K562 (cell line): ENCODE results near the gene HNRNPK. TPM values are rescaled to one million over a fixed set of nuclear protein-coding genes. Genes with fewer than 3 reads are reported as not detected.

ENCODE experiments used
- DMBX1 ChIP-seq: fragments of 250-450 bp; sonication (Bioruptor Pico); IDR thresholded peaks from 2 replicates; pipeline ENCODE4 v1.8.0; 2022; ENCODE audit warnings: inconsistent platforms, mild to moderate bottlenecking, moderate library complexity, borderline replicate concordance
- EP400 ChIP-seq: fragments of 450-650 bp; IDR thresholded peaks from 2 replicates; pipeline ENCODE4 v1.6.1; 2017; ENCODE audit warnings: antibody characterized with exemption, mild to moderate bottlenecking, moderate library complexity
- KLF6 ChIP-seq: fragments of 250-450 bp; sonication (Bioruptor Pico); IDR thresholded peaks from 2 replicates; pipeline ENCODE4 v1.4.0; 2020; ENCODE audit warnings: mild to moderate bottlenecking, moderate library complexity, borderline replicate concordance
- MAFK ChIP-seq: IDR thresholded peaks from 2 replicates; pipeline ENCODE4 v1.6.1; 2011; ENCODE audit warnings: low read length, improper control_type of control experiment
- MBD2 ChIP-seq: sonication (generic); IDR thresholded peaks from 2 replicates; pipeline ENCODE4 v1.6.1; 2016; ENCODE audit warnings: low read depth, borderline replicate concordance
- MEIS2 ChIP-seq: fragments of 450-650 bp; IDR thresholded peaks from 2 replicates; pipeline ENCODE4 v1.6.1; 2014; ENCODE audit warnings: mild to moderate bottlenecking; ENCODE audit not compliant: partially characterized antibody
- POLR2G ChIP-seq: fragments of 200-400 bp; formaldehyde crosslinking; IDR thresholded peaks from 2 replicates; pipeline ENCODE4 v1.6.1; 2017; ENCODE audit warnings: low read depth, mild to moderate bottlenecking, antibody characterized with exemption, low read length, moderate library complexity
- RBFOX2 ChIP-seq: fragments of 200-400 bp; formaldehyde crosslinking; IDR thresholded peaks from 2 replicates; pipeline ENCODE4 v1.6.1; 2017; ENCODE audit warnings: low read depth, mild to moderate bottlenecking, low read length, moderate library complexity
- SAFB ChIP-seq: fragments of 200-400 bp; formaldehyde crosslinking; IDR thresholded peaks from 2 replicates; pipeline ENCODE4 v1.6.1; 2017; ENCODE audit warnings: low read depth, low read length, borderline replicate concordance
- SLC30A9 ChIP-seq: fragments of 250-450 bp; sonication (Bioruptor Pico); IDR thresholded peaks from 2 replicates; pipeline ENCODE4 v1.8.0; 2022; ENCODE audit warnings: mild to moderate bottlenecking, moderate library complexity
- SMARCC2 ChIP-seq: fragments of 450-650 bp; IDR thresholded peaks from 2 replicates; pipeline ENCODE4 v1.6.1; 2017; ENCODE audit warnings: antibody characterized with exemption, moderate library complexity, mild to moderate bottlenecking, low read depth
- SREBF2 ChIP-seq: sonication (generic); formaldehyde crosslinking; IDR thresholded peaks from 2 replicates; pipeline ENCODE4 v1.4.0; 2020; ENCODE audit warnings: mild to moderate bottlenecking, missing genetic modification reagents
- SRF ChIP-seq, 2 experiments: fragments of 250-450, 450-650 bp in 1 of 2; sonication (Bioruptor Pico) in 1 of 2; sonication (generic) in 1 of 2; formaldehyde crosslinking; IDR thresholded peaks; 2 replicates each; pipeline versions ENCODE4 v1.5.0 to v1.5.1; 2020 to 2022; ENCODE audit warnings: mild to moderate bottlenecking in 1 of 2, missing genetic modification reagents in 1 of 2
- SRSF1 ChIP-seq: fragments of 200-400 bp; formaldehyde crosslinking; IDR thresholded peaks from 2 replicates; pipeline ENCODE4 v1.6.1; 2017; ENCODE audit warnings: mild to moderate bottlenecking, low read depth, low read length, moderate library complexity
- SRSF3 ChIP-seq: fragments of 200-400 bp; formaldehyde crosslinking; IDR thresholded peaks from 2 replicates; pipeline ENCODE4 v1.6.1; 2016; ENCODE audit warnings: mild to moderate bottlenecking, low read length, moderate library complexity; ENCODE audit not compliant: insufficient read depth
- TCF3 ChIP-seq: sonication (generic); formaldehyde crosslinking; IDR thresholded peaks from 2 replicates; pipeline ENCODE4 v1.4.0; 2020; ENCODE audit warnings: mild to moderate bottlenecking, missing genetic modification reagents
- TEAD1 ChIP-seq, 2 experiments: fragments of 450-650 bp in 1 of 2; sonication (generic) in 1 of 2; formaldehyde crosslinking; IDR thresholded peaks; 2 replicates each; pipeline versions ENCODE4 v1.4.0 to v1.8.0; 2020 to 2022; ENCODE audit warnings: mild to moderate bottlenecking in 2 of 2, missing genetic modification reagents in 1 of 2
- TRIM28 ChIP-seq: fragments of 450-650 bp; IDR thresholded peaks from 2 replicates; pipeline ENCODE4 v1.6.1; 2017
- XRCC3 ChIP-seq: fragments of 450-650 bp; IDR thresholded peaks from 2 replicates; pipeline ENCODE4 v1.6.1; 2017; ENCODE audit warnings: mild to moderate bottlenecking, moderate library complexity
- YY1 ChIP-seq, 3 experiments: IDR thresholded peaks; 2 replicates each; pipeline ENCODE4 v1.6.1; 2011; ENCODE audit warnings: low read length in 2 of 3, mild to moderate bottlenecking in 2 of 3, moderate library complexity in 2 of 3, borderline replicate concordance in 1 of 3, control low read depth in 1 of 3, low read depth in 1 of 3; ENCODE audit not compliant: insufficient read depth in 3 of 3, insufficient replicate concordance in 2 of 3, control insufficient read depth in 1 of 3, insufficient read length in 1 of 3; ENCODE audit errors: extremely low read depth in 1 of 3
- ZC3H11A ChIP-seq: IDR thresholded peaks from 2 replicates; pipeline ENCODE4 v1.6.1; 2012; ENCODE audit warnings: low read depth, low read length, improper control_type of control experiment
- ZNF699 ChIP-seq: fragments of 250-450 bp; sonication (Bioruptor Pico); IDR thresholded peaks from 2 replicates; pipeline ENCODE4 v1.8.0; 2021; ENCODE audit warnings: mild to moderate bottlenecking, moderate library complexity; ENCODE audit not compliant: insufficient replicate concordance
- polyA plus RNA-seq, 8 experiments: library from polyadenylated mRNA; depleted of rRNA in 4 of 8; stranded (reverse) in 5 of 8; unstranded in 3 of 8; fragments of >200 nt; fragmentation: Nextera tagmentation in 2 of 8; fragmentation: Illumina TruSeq in 1 of 8; extraction: Ambion mirVana in 2 of 8; extraction: Trizol in 1 of 8; gene quantifications; 2 replicates each; pipeline versions ENCODE4 v1.2.1 to v1.2.3, GENCODE V29; 2011 to 2014; ENCODE audit warnings: inconsistent platforms in 1 of 8, missing spikeins in 1 of 8
- total RNA-seq, 7 experiments: library from RNA; depleted of rRNA in 6 of 7; stranded (reverse); fragments of >200 nt in 6 of 7; fragmentation: Illumina TruSeq in 2 of 7; extraction: Trizol in 2 of 7; gene quantifications; 2 replicates each; pipeline versions ENCODE4 v1.2.1 to v1.2.3, GENCODE V29; 2011 to 2021; ENCODE audit warnings: low replicate concordance in 1 of 7
- TF ChIP-seq, protein P1 (sequence below): IDR thresholded peaks from 3 replicates; pipeline ENCODE4 v1.6.1; 2011; ENCODE audit warnings: borderline replicate concordance, mild to moderate bottlenecking; ENCODE audit not compliant: insufficient read length, insufficient read depth
- TF ChIP-seq, protein P2 (sequence below): fragments of 250-450 bp; sonication (Bioruptor Pico); IDR thresholded peaks from 2 replicates; pipeline ENCODE4 v1.8.0; 2021; ENCODE audit warnings: moderate library complexity, mild to moderate bottlenecking, inconsistent platforms
- TF ChIP-seq, protein P3 (sequence below): sonication (generic); formaldehyde crosslinking; IDR thresholded peaks from 2 replicates; pipeline ENCODE4 v1.8.1; 2022; ENCODE audit warnings: missing genetic modification reagents

The HNRNPK gene
- total and polyA plus RNA-seq, 9 of the 15 experiments (the other 6 are each of a cell fraction or from before 2014, with no cell fraction given): 224 to 883 (median 618) TPM

DNA sequence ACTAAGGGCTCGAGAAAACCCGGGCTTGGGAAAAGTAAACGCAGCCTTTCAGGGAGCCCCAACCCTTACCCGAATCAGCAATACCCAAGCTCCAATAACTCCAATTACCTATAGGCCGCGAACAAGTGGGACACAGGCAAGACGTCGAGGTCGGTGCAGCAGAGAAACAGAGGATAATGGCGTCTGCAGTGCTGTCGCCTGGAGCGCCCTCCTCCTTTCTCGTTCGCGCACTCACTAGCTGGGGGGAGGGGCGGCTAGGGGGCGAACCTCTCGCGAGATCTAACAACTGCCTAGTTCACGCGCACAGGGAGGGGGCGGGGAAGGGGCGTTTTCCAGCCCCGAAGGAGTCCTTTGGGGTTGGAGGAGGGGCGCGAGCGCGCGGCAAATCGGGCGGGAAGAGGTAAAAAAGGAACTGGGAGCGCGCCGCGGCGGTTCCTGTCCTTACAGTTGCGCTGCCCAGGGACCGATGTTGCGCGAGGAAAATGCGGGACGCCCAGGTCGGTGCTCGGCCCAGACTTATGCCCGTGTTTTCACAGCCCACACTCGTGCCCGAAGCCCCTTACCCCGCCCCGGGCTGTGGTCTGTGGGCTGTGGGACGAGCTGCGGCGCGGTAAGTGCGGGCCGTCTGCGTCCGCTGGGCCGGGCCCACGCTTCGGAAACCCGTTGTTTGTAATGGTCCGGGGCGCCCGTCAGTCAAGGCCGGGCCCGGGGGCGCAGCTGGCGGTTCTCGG is 545 bp upstream of the HNRNPK start, which contains the start of gene RMI1 (continued):
- peak; percentile 55 to 91 (median 87) for TF ChIP-seq YY1 (IDR thresholded peaks at IDR 0.05; ENCODE audit: borderline replicate concordance in 1 of 3, control insufficient read depth in 1 of 3, extremely low read depth in 1 of 3, insufficient read depth in 3 of 3, insufficient read length in 1 of 3, insufficient replicate concordance in 2 of 3, low read depth in 1 of 3, low read length in 2 of 3)
- TF ChIP-seq POLR2G: peak; percentile 82
- TF ChIP-seq ZNF699 (CRISPR knock-in tag): no peak
- TF ChIP-seq SMARCC2: no peak
- TF ChIP-seq SREBF2 (CRISPR knock-in tag): no peak
- 0 out of 2 replicates have a peak, but pooled peaks have one; percentile 0 for TF ChIP-seq MBD2
- peak; percentile 87 for TF ChIP-seq RBFOX2
- no peak for TF ChIP-seq TCF3
- no peak for TF ChIP-seq SRF (CRISPR knock-in tag; IDR thresholded peaks at IDR 0.05)
- peak; percentile 97 for TF ChIP-seq EP400
- TF ChIP-seq, protein P1, sequence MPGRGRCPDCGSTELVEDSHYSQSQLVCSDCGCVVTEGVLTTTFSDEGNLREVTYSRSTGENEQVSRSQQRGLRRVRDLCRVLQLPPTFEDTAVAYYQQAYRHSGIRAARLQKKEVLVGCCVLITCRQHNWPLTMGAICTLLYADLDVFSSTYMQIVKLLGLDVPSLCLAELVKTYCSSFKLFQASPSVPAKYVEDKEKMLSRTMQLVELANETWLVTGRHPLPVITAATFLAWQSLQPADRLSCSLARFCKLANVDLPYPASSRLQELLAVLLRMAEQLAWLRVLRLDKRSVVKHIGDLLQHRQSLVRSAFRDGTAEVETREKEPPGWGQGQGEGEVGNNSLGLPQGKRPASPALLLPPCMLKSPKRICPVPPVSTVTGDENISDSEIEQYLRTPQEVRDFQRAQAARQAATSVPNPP: no peak
- TF ChIP-seq, protein P2, sequence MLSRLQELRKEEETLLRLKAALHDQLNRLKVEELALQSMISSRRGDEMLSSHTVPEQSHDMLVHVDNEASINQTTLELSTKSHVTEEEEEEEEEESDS (CRISPR knock-in tag): no peak
- TF ChIP-seq, protein P3, sequence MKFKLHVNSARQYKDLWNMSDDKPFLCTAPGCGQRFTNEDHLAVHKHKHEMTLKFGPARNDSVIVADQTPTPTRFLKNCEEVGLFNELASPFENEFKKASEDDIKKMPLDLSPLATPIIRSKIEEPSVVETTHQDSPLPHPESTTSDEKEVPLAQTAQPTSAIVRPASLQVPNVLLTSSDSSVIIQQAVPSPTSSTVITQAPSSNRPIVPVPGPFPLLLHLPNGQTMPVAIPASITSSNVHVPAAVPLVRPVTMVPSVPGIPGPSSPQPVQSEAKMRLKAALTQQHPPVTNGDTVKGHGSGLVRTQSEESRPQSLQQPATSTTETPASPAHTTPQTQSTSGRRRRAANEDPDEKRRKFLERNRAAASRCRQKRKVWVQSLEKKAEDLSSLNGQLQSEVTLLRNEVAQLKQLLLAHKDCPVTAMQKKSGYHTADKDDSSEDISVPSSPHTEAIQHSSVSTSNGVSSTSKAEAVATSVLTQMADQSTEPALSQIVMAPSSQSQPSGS: no peak
- no peak for TF ChIP-seq XRCC3
- no peak for TF ChIP-seq SRSF3
- no peak for TF ChIP-seq MAFK
- TF ChIP-seq TEAD1 (CRISPR knock-in tag; IDR thresholded peaks at IDR 0.05): no peak; a peak in 1 of 4 replicates
- 0 out of 2 replicates have a peak, but pooled peaks have one; percentile 27 for TF ChIP-seq KLF6 (CRISPR knock-in tag)
- 0 out of 2 replicates have a peak, but pooled peaks have one; percentile 23 for TF ChIP-seq SAFB
- no peak for TF ChIP-seq TRIM28
- TF ChIP-seq SLC30A9 (CRISPR knock-in tag): no peak
- no peak for TF ChIP-seq MEIS2
- no peak for TF ChIP-seq ZC3H11A
- TF ChIP-seq SRSF1: no peak
- no peak for TF ChIP-seq DMBX1 (CRISPR knock-in tag)
